Lower leg skin (tissue), 3 donors: ENCODE measurements around the gene SNX10.

Source experiments
- POLR2A ChIP-seq, 2 donors: fragments of 450-650 bp; IDR thresholded peaks; one replicate each; pipeline ENCODE4 v1.6.1; 2016 to 2017; ENCODE audit warnings: antibody characterized with exemption in 2 of 2, mild to moderate bottlenecking in 1 of 2, moderate library complexity in 1 of 2
- TF ChIP-seq, protein P1 (sequence below), 3 donors: fragments of 450-650 bp; IDR thresholded peaks; one replicate each; pipeline ENCODE4 v1.5.1; 2016; ENCODE audit warnings: antibody characterized with exemption in 3 of 3, mild to moderate bottlenecking in 3 of 3, moderate library complexity in 2 of 3

DNA sequence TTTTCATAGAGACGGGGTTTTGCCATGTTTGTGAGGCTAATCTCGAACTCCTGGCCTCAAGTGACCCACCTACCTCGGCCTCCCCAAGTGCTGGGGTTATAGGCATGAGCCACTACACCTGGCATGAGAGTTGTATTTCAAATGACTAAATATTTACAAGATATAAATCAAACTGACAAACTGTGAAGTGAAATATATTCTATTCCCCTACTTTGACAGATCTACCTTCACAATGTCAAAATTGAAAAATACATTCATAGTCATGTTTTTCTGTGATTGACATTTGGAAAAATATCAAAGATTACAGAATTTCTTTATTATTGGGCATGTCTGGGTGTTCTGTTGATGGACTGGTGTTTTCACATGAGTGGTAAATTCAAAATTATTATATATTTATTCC is 16.4 kb upstream of the SNX10 start:
- TF ChIP-seq POLR2A (IDR thresholded peaks at IDR 0.05) = no peak
- TF ChIP-seq, protein P1, sequence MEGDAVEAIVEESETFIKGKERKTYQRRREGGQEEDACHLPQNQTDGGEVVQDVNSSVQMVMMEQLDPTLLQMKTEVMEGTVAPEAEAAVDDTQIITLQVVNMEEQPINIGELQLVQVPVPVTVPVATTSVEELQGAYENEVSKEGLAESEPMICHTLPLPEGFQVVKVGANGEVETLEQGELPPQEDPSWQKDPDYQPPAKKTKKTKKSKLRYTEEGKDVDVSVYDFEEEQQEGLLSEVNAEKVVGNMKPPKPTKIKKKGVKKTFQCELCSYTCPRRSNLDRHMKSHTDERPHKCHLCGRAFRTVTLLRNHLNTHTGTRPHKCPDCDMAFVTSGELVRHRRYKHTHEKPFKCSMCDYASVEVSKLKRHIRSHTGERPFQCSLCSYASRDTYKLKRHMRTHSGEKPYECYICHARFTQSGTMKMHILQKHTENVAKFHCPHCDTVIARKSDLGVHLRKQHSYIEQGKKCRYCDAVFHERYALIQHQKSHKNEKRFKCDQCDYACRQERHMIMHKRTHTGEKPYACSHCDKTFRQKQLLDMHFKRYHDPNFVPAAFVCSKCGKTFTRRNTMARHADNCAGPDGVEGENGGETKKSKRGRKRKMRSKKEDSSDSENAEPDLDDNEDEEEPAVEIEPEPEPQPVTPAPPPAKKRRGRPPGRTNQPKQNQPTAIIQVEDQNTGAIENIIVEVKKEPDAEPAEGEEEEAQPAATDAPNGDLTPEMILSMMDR (IDR thresholded peaks at IDR 0.05) = no peak
